ENCODE measurements around the gene CAMTA2. TPM values are rescaled to one million over a fixed set of nuclear protein-coding genes. Genes with fewer than 3 reads are reported as not detected.

Gene CAMTA2
- total RNA-seq, 1 donor from 2014 or later, result 90.2 TPM

DNA sequence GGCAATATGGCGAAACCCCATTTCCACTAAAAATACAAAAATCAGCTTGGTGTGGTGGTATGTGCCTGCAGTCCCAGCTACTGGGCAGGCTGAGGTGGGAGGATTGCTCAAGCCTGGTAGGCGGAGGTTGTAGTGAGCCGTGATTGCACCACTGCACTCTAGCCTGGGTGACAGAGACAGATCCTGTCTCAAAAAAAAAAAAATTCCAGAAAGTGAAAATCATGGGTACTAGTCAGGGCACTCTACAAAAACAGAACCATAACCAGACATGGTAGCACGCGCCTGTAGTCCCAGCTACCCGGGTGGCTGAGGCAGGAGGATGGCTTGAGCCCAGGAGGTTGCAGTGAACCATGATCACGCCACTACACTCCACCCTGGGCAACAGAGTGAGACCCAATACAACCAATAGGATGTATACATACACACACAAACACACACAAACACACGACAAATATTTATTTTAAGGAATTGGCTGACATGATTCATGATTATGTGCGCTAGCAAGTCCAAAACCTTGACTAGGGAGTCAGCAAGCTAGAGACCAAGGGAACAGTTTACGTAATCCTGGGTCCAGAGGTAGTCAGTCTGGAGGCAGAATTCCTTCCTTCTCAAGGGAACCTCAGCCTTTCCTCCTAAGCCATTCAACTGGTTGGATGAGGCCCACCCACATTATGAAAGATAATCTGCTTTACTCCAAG is 67.0 kb downstream of the CAMTA2 start:
- H3K4me1 Mint-ChIP-seq (ENCODE audit: low read depth), result no peaks in the 10 kb centered on the region
- TF ChIP-seq, protein P1, sequence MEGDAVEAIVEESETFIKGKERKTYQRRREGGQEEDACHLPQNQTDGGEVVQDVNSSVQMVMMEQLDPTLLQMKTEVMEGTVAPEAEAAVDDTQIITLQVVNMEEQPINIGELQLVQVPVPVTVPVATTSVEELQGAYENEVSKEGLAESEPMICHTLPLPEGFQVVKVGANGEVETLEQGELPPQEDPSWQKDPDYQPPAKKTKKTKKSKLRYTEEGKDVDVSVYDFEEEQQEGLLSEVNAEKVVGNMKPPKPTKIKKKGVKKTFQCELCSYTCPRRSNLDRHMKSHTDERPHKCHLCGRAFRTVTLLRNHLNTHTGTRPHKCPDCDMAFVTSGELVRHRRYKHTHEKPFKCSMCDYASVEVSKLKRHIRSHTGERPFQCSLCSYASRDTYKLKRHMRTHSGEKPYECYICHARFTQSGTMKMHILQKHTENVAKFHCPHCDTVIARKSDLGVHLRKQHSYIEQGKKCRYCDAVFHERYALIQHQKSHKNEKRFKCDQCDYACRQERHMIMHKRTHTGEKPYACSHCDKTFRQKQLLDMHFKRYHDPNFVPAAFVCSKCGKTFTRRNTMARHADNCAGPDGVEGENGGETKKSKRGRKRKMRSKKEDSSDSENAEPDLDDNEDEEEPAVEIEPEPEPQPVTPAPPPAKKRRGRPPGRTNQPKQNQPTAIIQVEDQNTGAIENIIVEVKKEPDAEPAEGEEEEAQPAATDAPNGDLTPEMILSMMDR (IDR thresholded peaks at IDR 0.05), result no peak
- no peak overlapping the region for H3K4me3 Mint-ChIP-seq (ENCODE audit: unreplicated experiment)
- H3K9me3 Mint-ChIP-seq (ENCODE audit: low read depth), result no peaks in the 10 kb centered on the region
- no peak overlapping the region for H3K27ac Mint-ChIP-seq (ENCODE audit: unreplicated experiment)
- no peak for DNase-seq (ENCODE audit: low spot score)
- H3K27me3 Mint-ChIP-seq (ENCODE audit: low read depth), result no peaks in the 10 kb centered on the region
- H3K36me3 Mint-ChIP-seq (ENCODE audit: low read depth), result no peaks in the 10 kb centered on the region

DNA sequence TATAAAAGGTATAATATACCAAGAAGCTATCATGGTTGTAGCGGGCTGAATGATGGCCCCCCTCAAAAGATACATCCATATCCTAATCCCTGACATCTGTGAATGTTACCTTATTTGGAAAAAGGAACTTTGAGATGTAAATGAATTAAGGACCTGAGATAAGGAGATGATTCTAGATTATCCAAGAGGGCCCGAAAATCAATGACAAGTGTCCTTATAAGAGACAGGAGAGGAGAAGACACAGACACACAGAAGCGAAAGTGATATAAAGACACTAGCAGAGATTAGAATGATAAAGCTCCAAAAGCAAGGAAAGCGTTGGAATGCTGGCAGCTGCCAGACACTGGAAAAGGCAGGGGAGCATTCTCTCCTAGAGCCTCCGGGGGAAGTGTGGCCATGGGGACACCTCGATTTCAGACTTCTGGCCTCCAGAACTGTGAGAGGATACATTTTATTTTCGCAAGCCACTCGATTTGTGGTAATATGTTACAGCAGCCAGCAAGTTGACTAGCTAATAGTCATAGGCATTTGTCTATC is 67.9 kb downstream of the CAMTA2 start:
- no peaks in the 10 kb centered on the region for H3K9me3 Mint-ChIP-seq (ENCODE audit: low read depth)
- no peak overlapping the region for H3K4me3 Mint-ChIP-seq (ENCODE audit: unreplicated experiment)
- no peak overlapping the region for H3K27ac Mint-ChIP-seq (ENCODE audit: unreplicated experiment)
- TF ChIP-seq, protein P1 (IDR thresholded peaks at IDR 0.05), result no peak
- DNase-seq (ENCODE audit: low spot score), result no peak
- H3K4me1 Mint-ChIP-seq (ENCODE audit: low read depth), result no peaks in the 10 kb centered on the region
- no peaks in the 10 kb centered on the region for H3K27me3 Mint-ChIP-seq (ENCODE audit: low read depth)
- no peaks in the 10 kb centered on the region for H3K36me3 Mint-ChIP-seq (ENCODE audit: low read depth)

Small RNA genes lying within 50 kb of the gene (microRNA-seq; reads per million reads assigned to microRNA genes)
- gene MIR6864 (ENCODE audit: borderline number of aligned reads) (not detected), gene MIR6865 (ENCODE audit: borderline number of aligned reads) (not detected)

Other genes starting within 250 kb of the CAMTA2 start
- gene ZMYND15, start 247.8 kb downstream of the CAMTA2 start, total RNA-seq, result 0.23 to 0.48 TPM (median 0.45 TPM) in 3 replicates
- 4.7 to 8.0 TPM (median 5.4 TPM) in 3 replicates for gene CXCL16, start 247.7 kb downstream of the CAMTA2 start, total RNA-seq
- not detected in 3 replicates for gene TM4SF5, start 215.8 kb downstream of the CAMTA2 start, total RNA-seq
- gene VMO1, start 201.3 kb downstream of the CAMTA2 start, total RNA-seq, result 0.82 to 2.4 TPM (median 1.2 TPM) in 3 replicates
- not detected in 3 replicates for gene GLTPD2, start 198.7 kb downstream of the CAMTA2 start, total RNA-seq
- 110 to 146 TPM (median 113 TPM) in 3 replicates for gene PSMB6, start 191.5 kb downstream of the CAMTA2 start, total RNA-seq
- gene PLD2, start 180.5 kb downstream of the CAMTA2 start, total RNA-seq, result 30.3 to 35.3 TPM (median 32.1 TPM) in 3 replicates
- gene MINK1, start 154.3 kb downstream of the CAMTA2 start, total RNA-seq, result 89.1 to 93.0 TPM (median 90.6 TPM) in 3 replicates
- 1.5 to 1.8 TPM (median 1.6 TPM) in 3 replicates for gene C17orf107, start 88.1 kb downstream of the CAMTA2 start, total RNA-seq
- gene CHRNE, start 84.6 kb downstream of the CAMTA2 start, total RNA-seq, result 0.22 to 0.35 TPM in 2 of 3 replicates, not detected in the other
- not detected in 3 replicates for gene GP1BA, start 55.4 kb downstream of the CAMTA2 start, total RNA-seq
- 44.0 to 62.4 TPM (median 46.6 TPM) in 3 replicates for gene SLC25A11, start 47.6 kb downstream of the CAMTA2 start, total RNA-seq
- 69.7 to 95.8 TPM (median 74.5 TPM) in 3 replicates for gene RNF167, start 47.4 kb downstream of the CAMTA2 start, total RNA-seq
- 512 to 784 TPM (median 766 TPM) in 3 replicates for gene PFN1, start 39.1 kb downstream of the CAMTA2 start, total RNA-seq
- 7.0 to 9.8 TPM (median 7.4 TPM) in 3 replicates for gene ENO3, start 36.6 kb downstream of the CAMTA2 start, total RNA-seq
- gene SPAG7, start 19.9 kb downstream of the CAMTA2 start, total RNA-seq, result 73.0 to 87.3 TPM (median 79.4 TPM) in 3 replicates
- 0.74 to 1.5 TPM (median 0.85 TPM) in 3 replicates for gene INCA1, start 9.8 kb upstream of the CAMTA2 start, total RNA-seq
- gene KIF1C, start 10.3 kb upstream of the CAMTA2 start, total RNA-seq, result 141 to 193 TPM (median 174 TPM) in 3 replicates
- not detected in 3 replicates for gene SLC52A1, start 47.8 kb upstream of the CAMTA2 start, total RNA-seq
- 0.29 to 0.69 TPM (median 0.55 TPM) in 3 replicates for gene ZFP3, start 90.8 kb upstream of the CAMTA2 start, total RNA-seq
- gene ZNF232, start 124.2 kb upstream of the CAMTA2 start, total RNA-seq, result 7.4 to 8.3 TPM (median 8.0 TPM) in 3 replicates
- gene USP6, start 128.4 kb upstream of the CAMTA2 start, total RNA-seq, result 0.10 to 0.15 TPM (median 0.12 TPM) in 3 replicates
- 4.1 to 8.5 TPM (median 4.7 TPM) in 3 replicates for gene ZNF594, start 204.2 kb upstream of the CAMTA2 start, total RNA-seq
- gene SCIMP, start 247.2 kb upstream of the CAMTA2 start, total RNA-seq, result not detected in 3 replicates

Data from chondrocyte (in vitro differentiated cells).